IPS-15b (cell line): ENCODE data around the gene MPP2.
"Not testable (repeated sequence)": the region's sequence is repeated elsewhere in the genome, so short reads cannot be mapped to it uniquely, and the experiment has no call there.

Experiments
- H3K27me3 ChIP-seq: one replicate; pipeline ENCODE4 v1.6.1; 2013; ENCODE audit warnings: low read length; ENCODE audit not compliant: control insufficient read depth, insufficient read depth
- H3K36me3 ChIP-seq: one replicate; pipeline ENCODE4 v1.6.1; 2013; ENCODE audit warnings: low read length; ENCODE audit not compliant: control insufficient read depth, insufficient read depth
- H3K4me1 ChIP-seq: one replicate; pipeline ENCODE4 v1.6.1; 2013; ENCODE audit warnings: mild to moderate bottlenecking, low read length; ENCODE audit not compliant: control insufficient read depth, insufficient read depth
- H3K4me3 ChIP-seq: one replicate; pipeline ENCODE4 v1.5.1; 2013; ENCODE audit warnings: low read depth, low read length
- H3K9ac ChIP-seq: one replicate; pipeline ENCODE4 v1.6.1; 2013; ENCODE audit warnings: low read depth, mild to moderate bottlenecking, low read length
- H3K9me3 ChIP-seq: one replicate; pipeline ENCODE4 v1.6.1; 2013; ENCODE audit warnings: mild to moderate bottlenecking, low read length; ENCODE audit not compliant: control insufficient read depth, insufficient read depth

The MPP2 gene

DNA sequence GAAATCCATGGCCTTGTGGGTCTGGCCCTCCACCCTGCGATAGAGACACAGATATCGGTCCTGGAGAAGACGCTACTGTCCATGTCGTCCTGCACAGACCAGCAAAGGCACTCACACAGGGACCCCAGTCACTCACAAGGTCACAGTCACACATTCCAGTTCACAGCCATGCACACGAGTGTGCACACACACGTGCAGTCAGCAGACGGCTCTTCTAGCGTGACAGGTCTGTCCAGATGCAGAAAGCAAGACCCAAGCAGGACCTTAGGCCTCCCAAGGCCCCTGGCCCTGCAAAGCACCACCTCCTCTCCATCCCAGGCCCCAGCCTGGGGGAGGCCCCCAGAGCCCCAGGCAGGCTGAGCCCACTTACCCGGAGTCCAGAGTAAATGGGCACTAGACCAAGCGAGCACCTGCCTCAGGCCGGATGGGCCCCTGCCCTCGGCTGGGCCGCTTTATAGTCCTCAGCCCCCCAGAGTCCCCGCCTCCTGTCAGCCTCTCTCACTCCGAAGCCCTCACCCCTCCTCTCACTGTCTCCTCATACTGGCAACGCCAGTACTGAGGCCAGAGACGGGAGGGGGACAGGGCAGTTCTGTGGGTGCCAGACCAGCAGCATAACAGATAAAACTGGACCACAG, 34.8 kb upstream of the MPP2 start, which contains the start of gene PPY:
Gene PPY (minus strand): TSS at position 426 of the 635 bp plus-strand sequence. CDS start 822 bp downstream, outside the sequence.
- Histone ChIP-seq H3K4me1 (peaks cover 4% of the 10 kb centered on the region), H3K9ac (no peak within 1 kb of the TSS), H3K36me3 (no peaks in the 10 kb centered on the region), H3K9me3 (no peaks in the 10 kb centered on the region), H3K27me3 (peaks cover 30% of the 10 kb centered on the region), H3K4me3 (no peak within 1 kb of the TSS)

DNA sequence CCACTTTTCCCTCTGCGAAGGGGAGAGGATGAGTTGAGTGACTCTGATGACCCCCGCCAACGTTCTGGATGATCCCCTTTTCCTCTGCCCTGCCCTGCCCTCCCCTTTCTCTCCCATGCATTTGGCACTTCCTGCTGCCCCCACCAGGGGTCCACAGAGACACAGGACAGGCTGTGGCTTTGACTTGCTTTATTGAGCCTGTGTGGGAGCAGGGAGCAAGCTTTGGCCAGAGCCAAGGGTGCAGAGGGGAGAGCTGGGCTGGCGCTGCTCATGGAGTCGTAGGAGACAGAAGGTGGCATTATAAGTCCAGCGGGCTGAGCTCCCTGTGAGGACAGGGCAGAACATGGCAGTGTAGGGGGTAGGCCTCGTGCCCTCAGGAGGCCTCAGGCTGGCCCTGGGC, 33.3 kb upstream of the MPP2 start:
- no peaks in the 10 kb centered on the region for H3K36me3 ChIP-seq
- H3K4me1 ChIP-seq = peaks cover 7% of the 10 kb centered on the region
- H3K27me3 ChIP-seq = peaks cover 38% of the 10 kb centered on the region
- H3K9ac ChIP-seq = no peak overlapping the region
- H3K9me3 ChIP-seq = no peaks in the 10 kb centered on the region
- no peak overlapping the region for H3K4me3 ChIP-seq

DNA sequence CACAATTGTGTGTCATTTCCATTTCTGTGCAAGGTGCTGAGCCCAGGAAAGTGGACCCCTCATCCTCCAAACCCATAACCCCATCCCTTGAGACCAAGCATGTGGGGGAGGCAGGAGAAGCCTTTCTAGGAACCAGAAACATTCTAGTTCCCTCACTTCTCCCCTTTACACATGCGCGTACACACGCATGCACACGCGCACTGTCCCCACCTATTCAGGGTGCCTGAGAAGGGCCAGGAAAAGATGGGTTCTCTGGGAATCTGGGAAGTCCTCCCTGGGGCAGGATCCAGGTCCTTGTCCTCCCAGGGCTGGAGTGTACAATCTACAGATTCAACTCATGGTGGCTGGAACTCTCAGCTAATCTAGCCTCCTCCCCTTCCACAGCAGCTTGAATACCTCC, 32.5 kb upstream of the MPP2 start:
- no peaks in the 10 kb centered on the region for H3K36me3 ChIP-seq
- H3K4me3 ChIP-seq = no peak overlapping the region
- peaks cover 7% of the 10 kb centered on the region for H3K4me1 ChIP-seq
- H3K9ac ChIP-seq = no peak overlapping the region
- no peaks in the 10 kb centered on the region for H3K9me3 ChIP-seq
- H3K27me3 ChIP-seq = peaks cover 38% of the 10 kb centered on the region

DNA sequence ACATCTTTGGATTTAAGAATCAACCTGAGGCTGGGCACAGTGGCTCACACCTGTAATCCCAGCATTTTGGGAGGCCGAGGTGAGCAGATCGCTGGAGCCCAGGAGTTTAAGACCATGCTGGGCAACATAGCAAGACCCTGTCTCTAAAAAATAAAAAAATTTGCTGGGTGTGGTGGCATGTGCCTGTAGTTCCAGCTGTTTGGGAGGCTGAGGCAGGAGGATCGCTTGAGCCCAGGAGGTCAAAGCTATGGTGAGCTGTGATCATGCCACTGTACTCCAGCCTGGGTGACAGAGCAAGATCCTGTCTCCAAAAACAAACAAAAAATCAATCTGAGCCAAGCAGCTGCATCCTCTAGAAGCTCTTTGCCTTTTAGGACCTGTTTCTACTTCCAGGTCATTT, 32.1 kb upstream of the MPP2 start:
- not testable (repeated sequence) for H3K4me3 ChIP-seq, H3K9ac ChIP-seq, H3K36me3 ChIP-seq, H3K9me3 ChIP-seq, H3K4me1 ChIP-seq
- H3K27me3 ChIP-seq = peaks cover 38% of the 10 kb centered on the region

DNA sequence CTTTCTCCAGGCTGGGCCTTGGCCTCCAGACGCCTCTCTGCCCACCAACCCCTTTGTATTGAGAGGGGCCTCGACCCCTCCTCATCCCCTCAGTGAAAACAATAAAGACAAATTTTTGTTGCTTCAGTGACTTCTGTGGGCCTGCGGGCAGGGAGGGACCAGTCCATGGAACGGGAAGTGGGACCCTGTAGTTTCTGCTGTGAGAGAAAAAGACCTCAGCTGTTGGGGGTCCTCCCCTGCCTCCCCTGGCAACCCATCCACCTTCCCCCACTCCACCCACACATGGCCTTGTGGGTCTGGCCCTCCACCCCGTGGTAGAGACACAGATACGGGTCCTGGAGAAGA, 31.5 kb upstream of the MPP2 start:
- H3K4me3 ChIP-seq = no peak overlapping the region
- H3K36me3 ChIP-seq = no peaks in the 10 kb centered on the region
- no peaks in the 10 kb centered on the region for H3K9me3 ChIP-seq
- no peak overlapping the region for H3K9ac ChIP-seq
- H3K4me1 ChIP-seq = peaks cover 6% of the 10 kb centered on the region
- H3K27me3 ChIP-seq = peaks cover 38% of the 10 kb centered on the region

DNA sequence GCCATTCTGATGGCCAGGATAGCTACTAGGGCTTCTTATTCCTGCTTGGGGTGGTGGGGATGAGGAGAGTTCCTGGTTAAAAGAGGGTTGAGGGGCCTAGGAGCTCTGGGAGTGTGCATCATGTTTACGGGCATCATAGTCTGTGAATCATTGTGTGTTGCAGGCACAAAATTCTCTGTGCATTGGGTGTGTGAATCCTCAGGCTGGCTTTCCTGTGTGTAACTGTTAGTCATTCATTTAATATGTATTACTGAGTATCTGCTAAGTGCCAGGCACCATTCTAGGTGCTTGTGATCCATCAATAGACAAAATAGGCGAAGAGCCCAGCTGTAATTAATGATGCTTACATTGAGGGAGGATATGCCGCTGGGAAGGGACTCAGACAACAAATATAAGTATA, 29.1 kb upstream of the MPP2 start:
- H3K27me3 ChIP-seq = peaks cover 38% of the 10 kb centered on the region
- no peak overlapping the region for H3K9ac ChIP-seq
- H3K4me3 ChIP-seq = no peak overlapping the region

DNA sequence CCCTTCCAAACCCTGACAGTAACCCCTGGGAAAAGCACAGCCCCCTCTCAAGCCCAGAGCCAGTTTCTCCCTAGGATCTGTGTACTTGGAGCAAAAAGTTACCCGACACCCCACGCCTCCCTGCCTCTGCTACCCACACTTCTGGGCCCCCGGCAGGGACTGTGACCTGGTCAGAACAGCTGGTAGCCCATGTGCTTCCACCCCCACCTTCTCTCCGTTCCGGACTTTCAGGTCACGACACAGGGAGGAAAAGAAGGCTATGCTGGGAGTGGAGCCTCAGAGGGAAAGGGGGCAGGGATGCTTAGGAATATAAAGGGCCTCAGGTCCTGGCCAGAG, 28.6 kb upstream of the MPP2 start:
- Histone ChIP-seq H3K4me3 (no peak overlapping the region), H3K9ac (no peak overlapping the region), H3K9me3 (no peaks in the 10 kb centered on the region), H3K27me3 (peaks cover 38% of the 10 kb centered on the region), H3K36me3 (no peaks in the 10 kb centered on the region), H3K4me1 (peaks cover 2% of the 10 kb centered on the region)

More for the DNA sequence above, 29.1 kb upstream of the MPP2 start:
- no peaks in the 10 kb centered on the region for H3K9me3 ChIP-seq
- H3K36me3 ChIP-seq = no peaks in the 10 kb centered on the region
- peaks cover 2% of the 10 kb centered on the region for H3K4me1 ChIP-seq

DNA sequence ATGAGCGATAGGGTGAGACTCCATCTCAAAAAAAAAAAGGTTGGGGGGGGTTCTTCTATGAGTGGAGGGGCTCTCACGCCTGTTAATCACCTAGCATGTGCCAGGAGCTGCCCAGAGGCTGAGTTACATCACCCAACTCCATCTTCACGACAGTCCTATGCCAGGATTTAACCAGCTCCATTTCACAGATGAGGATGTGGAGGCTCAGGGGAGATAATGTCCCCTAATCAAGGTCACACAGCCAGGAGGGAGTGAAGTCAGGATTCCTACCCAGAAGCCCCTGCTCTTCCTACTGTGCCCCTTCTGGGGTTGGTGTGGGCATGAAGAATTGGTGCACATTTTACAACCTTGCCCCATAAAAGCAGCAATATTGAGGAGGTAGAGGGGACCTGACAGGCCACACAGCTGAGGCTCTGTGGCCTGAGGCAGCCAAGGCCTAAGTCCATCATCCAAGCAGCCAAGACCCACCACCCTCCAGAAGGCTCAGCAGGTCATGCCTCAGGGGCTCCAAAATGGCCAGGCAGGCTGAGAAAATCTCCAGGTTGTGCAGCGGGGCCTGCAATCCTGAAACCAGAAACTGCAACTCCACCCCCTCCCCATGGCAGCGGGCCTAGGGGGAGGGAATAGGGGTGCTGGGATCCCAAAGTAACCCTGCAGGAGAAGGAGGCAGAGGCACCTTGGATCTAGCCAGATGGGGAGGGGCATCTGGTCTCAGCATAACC, 28.0 kb upstream of the MPP2 start:
- Histone ChIP-seq H3K36me3 (no peaks in the 10 kb centered on the region), H3K9me3 (no peaks in the 10 kb centered on the region), H3K4me3 (no peak overlapping the region), H3K9ac (no peak overlapping the region), H3K4me1 (peaks cover 2% of the 10 kb centered on the region), H3K27me3 (peaks cover 38% of the 10 kb centered on the region)

DNA sequence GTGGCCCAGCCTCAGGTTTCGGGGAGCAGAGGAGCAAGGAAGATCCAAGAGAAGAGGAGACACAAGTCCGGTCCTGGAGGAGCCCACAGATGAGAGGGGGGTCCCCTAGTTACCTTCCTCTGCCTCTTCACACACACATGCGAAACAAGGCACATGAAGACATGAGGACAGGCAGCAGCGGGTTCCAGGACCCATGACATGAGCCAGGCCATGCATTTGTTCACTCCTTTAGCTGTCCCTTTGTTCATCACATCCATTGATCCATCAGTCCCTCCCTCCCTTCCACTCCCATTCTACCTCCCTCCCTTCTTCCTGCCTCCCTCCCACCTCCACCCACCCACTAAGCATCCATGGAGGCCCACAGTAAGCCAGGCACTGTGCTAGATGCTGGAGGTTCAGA, 25.6 kb upstream of the MPP2 start:
- Histone ChIP-seq H3K9ac (no peak overlapping the region), H3K9me3 (no peaks in the 10 kb centered on the region), H3K4me3 (no peak overlapping the region), H3K36me3 (no peaks in the 10 kb centered on the region), H3K27me3 (peaks cover 29% of the 10 kb centered on the region), H3K4me1 (peaks cover 2% of the 10 kb centered on the region)

DNA sequence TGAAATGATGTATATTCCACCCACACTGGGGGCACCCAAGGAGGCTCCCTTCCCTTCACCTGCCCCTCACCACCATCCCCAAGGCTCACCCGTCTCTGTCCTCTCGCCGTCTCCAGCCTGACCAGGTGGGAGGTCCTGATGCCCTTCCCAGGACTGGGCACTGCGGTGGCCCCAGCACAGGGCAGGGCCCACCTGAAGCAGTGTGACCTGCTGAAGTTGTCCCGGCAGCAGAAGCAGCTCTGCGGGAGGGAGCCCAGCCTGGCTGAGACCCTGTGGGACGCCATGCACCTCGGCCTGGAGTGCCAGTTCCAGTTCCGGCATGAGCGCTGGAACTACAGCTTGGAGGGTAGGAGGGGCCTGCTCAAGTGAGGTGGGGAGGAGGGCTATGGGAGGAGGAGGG, 25.0 kb upstream of the MPP2 start:
- no peaks in the 10 kb centered on the region for H3K9me3 ChIP-seq
- H3K9ac ChIP-seq = no peak overlapping the region
- H3K36me3 ChIP-seq = no peaks in the 10 kb centered on the region
- peaks cover 29% of the 10 kb centered on the region for H3K27me3 ChIP-seq
- peaks cover 2% of the 10 kb centered on the region for H3K4me1 ChIP-seq
- H3K4me3 ChIP-seq = no peak overlapping the region

DNA sequence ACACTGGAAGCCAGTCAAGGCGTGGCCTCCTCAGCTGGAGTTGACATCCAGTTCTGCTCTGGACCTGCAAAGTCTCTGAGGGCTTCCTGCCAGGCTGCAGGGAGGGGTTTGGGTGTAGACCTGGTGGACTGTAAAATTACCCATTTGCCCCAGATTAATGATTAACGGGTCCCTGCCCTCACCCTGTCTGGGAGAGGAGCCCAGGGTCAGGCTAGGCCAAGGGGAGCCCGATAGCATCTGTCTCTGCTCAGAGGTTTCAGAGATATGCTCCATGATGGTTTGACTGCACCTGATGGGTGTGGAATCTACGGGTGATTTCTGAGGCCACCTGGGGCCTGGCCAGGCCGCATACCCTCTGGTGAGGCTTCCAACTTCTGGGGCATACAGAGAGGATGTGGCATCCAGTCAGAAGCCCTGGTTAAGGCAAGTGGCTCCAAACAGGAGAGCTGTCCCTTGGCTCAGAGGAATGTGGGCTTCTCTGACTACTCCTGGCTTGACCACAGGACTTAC, 23.8 kb upstream of the MPP2 start:
- Histone ChIP-seq H3K4me1 (peaks cover 2% of the 10 kb centered on the region), H3K36me3 (no peaks in the 10 kb centered on the region), H3K9me3 (no peaks in the 10 kb centered on the region), H3K9ac (no peak overlapping the region), H3K4me3 (no peak overlapping the region), H3K27me3 (peaks cover 31% of the 10 kb centered on the region)

DNA sequence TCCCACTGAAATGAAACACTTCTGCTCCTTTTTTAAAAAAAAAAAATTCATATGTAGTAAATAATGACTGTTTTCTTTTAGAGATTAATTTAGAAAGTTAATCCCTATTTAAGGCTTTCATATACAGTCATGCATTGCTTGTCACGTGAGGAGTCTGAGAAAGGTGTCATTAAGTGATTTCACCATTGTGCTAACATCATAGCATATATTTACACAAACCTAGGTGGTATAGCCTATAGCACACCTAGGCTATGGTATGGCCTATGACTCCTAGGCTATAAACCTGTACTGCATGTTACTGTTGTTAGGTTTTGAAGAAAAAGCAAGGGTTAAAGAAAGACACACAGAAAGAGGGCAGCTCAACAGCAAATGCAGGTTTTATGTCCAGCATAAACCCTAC, 21.3 kb upstream of the MPP2 start:
- Histone ChIP-seq H3K9me3 (no peaks in the 10 kb centered on the region), H3K9ac (no peak overlapping the region), H3K4me1 (no peaks in the 10 kb centered on the region), H3K36me3 (no peaks in the 10 kb centered on the region), H3K4me3 (no peak overlapping the region), H3K27me3 (peaks cover 46% of the 10 kb centered on the region)
